ENCODE measurements around the gene FAF1. TPM values are rescaled to one million over a fixed set of nuclear protein-coding genes. Genes with fewer than 3 reads are reported as not detected.

FAF1 gene
- total and polyA plus RNA-seq, 9 of the 15 experiments (the other 6 are each of a cell fraction or from before 2014, with no cell fraction given): 48.7 to 225 (median 118) TPM

DNA sequence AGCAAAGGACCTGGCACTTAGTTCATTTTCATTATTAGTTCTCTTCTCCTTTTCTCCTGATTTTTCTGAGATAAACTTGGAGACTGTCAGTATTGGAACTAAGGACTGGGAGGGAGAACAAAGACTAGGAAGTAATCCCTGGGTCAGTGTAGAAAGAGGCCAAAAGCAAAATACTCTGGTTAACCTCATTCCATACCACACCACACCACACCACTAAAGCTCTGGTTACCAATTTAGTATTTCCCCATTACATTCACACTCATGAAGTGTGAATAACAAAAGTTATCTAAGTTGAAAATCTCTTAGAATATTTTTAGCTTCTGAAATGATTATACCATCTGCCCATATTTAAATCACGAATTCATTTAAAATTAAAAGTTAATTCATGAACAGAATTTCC is 467.9 kb downstream of the FAF1 start:
- POLR2A ChIA-PET: no interaction called here
- no peaks in the 10 kb centered on the region for H3K4me1 ChIP-seq (replicated peaks in 1 of 2; ENCODE audit: control insufficient read depth in 2 of 2, insufficient read depth in 2 of 2, low read length in 2 of 2)
- intact Hi-C loops (cut with micrococcal nuclease) (no loop called here), in situ Hi-C loops (cut with MboI) (no loop called here)
- no TSS peak for BruUV-seq (replicated peaks)
- no peak overlapping the region for H3K9ac ChIP-seq (ENCODE audit: insufficient read depth in 1 of 2, low read depth in 2 of 2, low read length in 2 of 2)
- CTCF ChIA-PET (ENCODE audit: low intra/inter-chr PET ratio): no interaction called here
- no peak overlapping the region for H2AFZ ChIP-seq (ENCODE audit: low read depth, low read length)
- no peaks in the 10 kb centered on the region for H3K27me3 ChIP-seq (ENCODE audit: control insufficient read depth in 2 of 2, insufficient read depth in 2 of 2, low read length in 2 of 2)
- H3K27ac ChIP-seq (ENCODE audit: extremely low read depth, low read depth, low read length): no peak overlapping the region
- ATAC-seq (no peak), FAIRE-seq (no peak), DNase-seq (ENCODE audit: extremely low read depth in 1 of 4, low spot score in 3 of 4) (no peak)
- H3K4me2 ChIP-seq (ENCODE audit: insufficient read depth, low read length): no peak overlapping the region
- no peaks in the 10 kb centered on the region for H3K79me2 ChIP-seq (ENCODE audit: control insufficient read depth, insufficient read depth, low read length)
- H3K9me3 ChIP-seq (replicated peaks; ENCODE audit: control insufficient read depth, insufficient read depth, low read depth, low read length): no peaks in the 10 kb centered on the region
- no peaks in the 10 kb centered on the region for H4K20me1 ChIP-seq (replicated peaks; ENCODE audit: control insufficient read depth, insufficient read depth, low read length)
- 100% methylated on average over 1 of the region's 1 CpG for WGBS (ENCODE audit: insufficient coverage, low coverage, missing lambda C conversion rate)
- H3K4me3 ChIP-seq: no peak overlapping the region
- H3K9me1 ChIP-seq (ENCODE audit: control insufficient read depth, insufficient read depth, low read length): no peaks in the 10 kb centered on the region
- H3K36me3 ChIP-seq (ENCODE audit: control insufficient read depth, insufficient read depth, low read length): peaks cover 52% of the 10 kb centered on the region
- TF ChIP-seq, protein P1, sequence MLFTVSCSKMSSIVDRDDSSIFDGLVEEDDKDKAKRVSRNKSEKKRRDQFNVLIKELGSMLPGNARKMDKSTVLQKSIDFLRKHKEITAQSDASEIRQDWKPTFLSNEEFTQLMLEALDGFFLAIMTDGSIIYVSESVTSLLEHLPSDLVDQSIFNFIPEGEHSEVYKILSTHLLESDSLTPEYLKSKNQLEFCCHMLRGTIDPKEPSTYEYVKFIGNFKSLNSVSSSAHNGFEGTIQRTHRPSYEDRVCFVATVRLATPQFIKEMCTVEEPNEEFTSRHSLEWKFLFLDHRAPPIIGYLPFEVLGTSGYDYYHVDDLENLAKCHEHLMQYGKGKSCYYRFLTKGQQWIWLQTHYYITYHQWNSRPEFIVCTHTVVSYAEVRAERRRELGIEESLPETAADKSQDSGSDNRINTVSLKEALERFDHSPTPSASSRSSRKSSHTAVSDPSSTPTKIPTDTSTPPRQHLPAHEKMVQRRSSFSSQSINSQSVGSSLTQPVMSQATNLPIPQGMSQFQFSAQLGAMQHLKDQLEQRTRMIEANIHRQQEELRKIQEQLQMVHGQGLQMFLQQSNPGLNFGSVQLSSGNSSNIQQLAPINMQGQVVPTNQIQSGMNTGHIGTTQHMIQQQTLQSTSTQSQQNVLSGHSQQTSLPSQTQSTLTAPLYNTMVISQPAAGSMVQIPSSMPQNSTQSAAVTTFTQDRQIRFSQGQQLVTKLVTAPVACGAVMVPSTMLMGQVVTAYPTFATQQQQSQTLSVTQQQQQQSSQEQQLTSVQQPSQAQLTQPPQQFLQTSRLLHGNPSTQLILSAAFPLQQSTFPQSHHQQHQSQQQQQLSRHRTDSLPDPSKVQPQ (CRISPR knock-in tag; IDR thresholded peaks at IDR 0.05; ENCODE audit: borderline replicate concordance): no peak
- TF ChIP-seq NFRKB (IDR thresholded peaks at IDR 0.05; ENCODE audit: low read depth) (no peak), CHCHD3 (CRISPR knock-in tag; IDR thresholded peaks at IDR 0.05) (no peak), NBN (IDR thresholded peaks at IDR 0.05; ENCODE audit: low read depth) (no peak), HNRNPLL (IDR thresholded peaks at IDR 0.05; ENCODE audit: low read depth, low read length, poor library complexity, severe bottlenecking) (no peak), XRCC3 (IDR thresholded peaks at IDR 0.05) (no peak), BRCA1 (IDR thresholded peaks at IDR 0.05) (no peak), BRCA1 (CRISPR knock-in tag; IDR thresholded peaks at IDR 0.05) (no peak), TRIM24 (IDR thresholded peaks at IDR 0.05) (no peak), PRDM10 (IDR thresholded peaks at IDR 0.05; ENCODE audit: partially characterized antibody) (no peak), CAMTA2 (CRISPR knock-in tag; conservative IDR thresholded peaks at IDR 0.05) (no peak), HBP1 (CRISPR knock-in tag; IDR thresholded peaks at IDR 0.05) (no peak), MBD2 (IDR thresholded peaks at IDR 0.05; ENCODE audit: borderline replicate concordance, low read depth) (no peak), SP1 (CRISPR knock-in tag; IDR thresholded peaks at IDR 0.05) (no peak), YBX1 (IDR thresholded peaks at IDR 0.05) (no peak)
- TF ChIP-seq, protein P2, sequence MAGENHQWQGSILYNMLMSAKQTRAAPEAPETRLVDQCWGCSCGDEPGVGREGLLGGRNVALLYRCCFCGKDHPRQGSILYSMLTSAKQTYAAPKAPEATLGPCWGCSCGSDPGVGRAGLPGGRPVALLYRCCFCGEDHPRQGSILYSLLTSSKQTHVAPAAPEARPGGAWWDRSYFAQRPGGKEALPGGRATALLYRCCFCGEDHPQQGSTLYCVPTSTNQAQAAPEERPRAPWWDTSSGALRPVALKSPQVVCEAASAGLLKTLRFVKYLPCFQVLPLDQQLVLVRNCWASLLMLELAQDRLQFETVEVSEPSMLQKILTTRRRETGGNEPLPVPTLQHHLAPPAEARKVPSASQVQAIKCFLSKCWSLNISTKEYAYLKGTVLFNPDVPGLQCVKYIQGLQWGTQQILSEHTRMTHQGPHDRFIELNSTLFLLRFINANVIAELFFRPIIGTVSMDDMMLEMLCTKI (IDR thresholded peaks at IDR 0.05; ENCODE audit: partially characterized antibody): no peak

Data from K562 (cell line).